ACC112 (cell line): Measurements from ENCODE around the gene CCDC17.

Source experiments
- H2AFZ ChIP-seq: fragments of 200-600 bp; sonication (generic); one replicate; pipeline ENCODE4 v1.6.0; 2017; ENCODE audit warnings: antibody characterized with exemption, low read length; ENCODE audit not compliant: unreplicated experiment
- H3K27ac ChIP-seq: fragments of 200-600 bp; sonication (generic); 2 replicates; pipeline ENCODE4 v1.5.1; 2014; ENCODE audit warnings: low read depth, mild to moderate bottlenecking, antibody characterized with exemption, low read length, moderate library complexity
- H3K27me3 ChIP-seq: fragments of 200-600 bp; sonication (generic); 2 replicates; pipeline ENCODE4 v1.6.1; 2014; ENCODE audit warnings: mild to moderate bottlenecking, antibody characterized with exemption, low read length, moderate library complexity, mixed read lengths; ENCODE audit not compliant: insufficient read depth
- H3K36me3 ChIP-seq: fragments of 200-600 bp; sonication (generic); 2 replicates; pipeline ENCODE4 v1.6.1; 2016; ENCODE audit warnings: mild to moderate bottlenecking, antibody characterized with exemption, low read length, moderate library complexity, mixed read lengths; ENCODE audit not compliant: insufficient read depth
- H3K4me1 ChIP-seq: fragments of 200-600 bp; sonication (generic); one replicate; pipeline ENCODE4 v1.6.1; 2016; ENCODE audit warnings: low read length, mixed read lengths; ENCODE audit not compliant: insufficient read depth, unreplicated experiment, control insufficient read depth
- H3K4me3 ChIP-seq: fragments of 200-600 bp; sonication (generic); 2 replicates; pipeline ENCODE4 v1.5.1; 2014; ENCODE audit warnings: mild to moderate bottlenecking, low read depth, low read length
- H3K79me2 ChIP-seq: fragments of 200-600 bp; sonication (generic); one replicate; pipeline ENCODE4 v1.6.0; 2016; ENCODE audit warnings: low read length; ENCODE audit not compliant: control insufficient read depth, unreplicated experiment, insufficient read depth

Gene CCDC17

DNA sequence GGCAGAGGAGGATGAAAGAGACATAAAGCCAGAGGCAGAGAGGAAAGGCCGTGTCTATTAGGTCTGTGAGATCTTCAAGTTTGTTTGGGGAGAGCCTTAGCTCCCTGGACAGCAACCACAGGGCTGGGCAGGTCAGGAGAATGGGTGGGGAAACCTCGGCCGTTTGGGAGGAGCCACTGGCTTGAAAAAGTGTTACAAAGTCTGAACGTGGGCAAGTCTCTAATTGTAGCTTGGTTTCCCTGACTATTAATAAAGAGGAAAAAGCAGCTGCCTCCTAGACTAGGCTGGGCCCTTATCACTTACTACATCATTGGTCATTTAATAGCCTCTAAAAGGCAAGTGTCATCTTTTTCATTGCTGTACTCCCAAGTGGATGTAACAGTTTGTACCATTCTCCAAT lies at the start of gene CCDC17:
Gene CCDC17 (minus strand): TSS at position 83 of the 400 bp plus-strand sequence. CDS start 145 bp downstream, outside the sequence.
- H3K4me3 ChIP-seq = no peak within 1 kb of the TSS
- no peaks in the 10 kb centered on the region for H3K79me2 ChIP-seq
- H3K27ac ChIP-seq = no peak within 1 kb of the TSS

GRCh38 chr1:45669859-45670655 lies 46.2 kb upstream of the CCDC17 start:
- Histone ChIP-seq H3K36me3 (no peaks in the 10 kb centered on the region), H3K4me3 (no peak overlapping the region), H3K4me1 (peaks cover 18% of the 10 kb centered on the region), H3K27ac (peak overlapping the region; percentile 52), H3K27me3 (no peaks in the 10 kb centered on the region), H2AFZ (no peak overlapping the region), H3K79me2 (peaks cover 96% of the 10 kb centered on the region)

More for the DNA sequence above, at the start of gene CCDC17:
- no peaks in the 10 kb centered on the region for H3K4me1 ChIP-seq
- H3K27me3 ChIP-seq = no peaks in the 10 kb centered on the region
- peaks cover 17% of the 10 kb centered on the region for H3K36me3 ChIP-seq
- H2AFZ ChIP-seq = no peak within 1 kb of the TSS

DNA sequence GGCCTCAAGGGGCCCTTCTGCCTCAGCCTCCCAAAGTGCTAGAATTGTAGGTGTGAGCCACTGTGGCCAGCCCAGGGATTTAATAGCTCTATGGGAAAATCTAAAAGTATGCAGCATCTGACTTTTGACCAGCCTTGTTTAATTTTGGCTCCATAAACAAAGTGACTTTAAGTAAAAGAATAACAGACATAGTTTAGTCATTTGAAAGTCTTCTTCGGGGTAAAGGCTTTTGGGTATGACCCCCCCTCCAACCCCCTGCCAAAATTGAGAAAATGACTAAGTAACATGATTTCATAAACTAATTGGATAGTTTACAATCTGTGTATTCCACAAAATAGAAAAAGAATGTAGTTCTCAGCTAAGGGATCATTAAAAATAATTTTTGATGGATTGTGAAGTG lies 45.5 kb upstream of the CCDC17 start:
- no peak overlapping the region for H2AFZ ChIP-seq
- peaks cover 18% of the 10 kb centered on the region for H3K4me1 ChIP-seq
- H3K27ac ChIP-seq = peak overlapping the region; percentile 52
- no peak overlapping the region for H3K4me3 ChIP-seq
- H3K36me3 ChIP-seq = no peaks in the 10 kb centered on the region
- H3K27me3 ChIP-seq = no peaks in the 10 kb centered on the region
- H3K79me2 ChIP-seq = peaks cover 96% of the 10 kb centered on the region

DNA sequence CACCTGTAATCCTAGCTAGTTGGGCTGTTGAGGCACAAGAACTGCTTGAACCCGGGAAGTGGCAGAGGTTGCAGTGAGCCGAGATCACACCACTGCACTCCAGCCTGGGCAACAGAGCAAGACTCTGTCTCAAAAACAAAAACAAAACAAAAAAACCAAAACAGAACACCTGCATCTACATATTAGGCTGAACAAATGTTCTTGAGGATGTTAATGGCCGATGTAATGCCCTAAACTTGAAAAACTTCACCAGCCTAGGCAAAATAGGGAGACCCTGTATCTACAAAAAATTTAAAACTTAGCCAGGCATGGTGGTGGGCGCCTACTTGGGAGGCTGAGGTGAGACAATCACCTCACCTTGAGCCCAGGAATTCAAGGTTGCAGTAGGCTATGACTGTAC lies 44.7 kb upstream of the CCDC17 start:
- Histone ChIP-seq H3K4me3 (no peak overlapping the region), H2AFZ (no peak overlapping the region), H3K27ac (no peak overlapping the region), H3K79me2 (peaks cover 94% of the 10 kb centered on the region), H3K4me1 (peaks cover 18% of the 10 kb centered on the region), H3K36me3 (no peaks in the 10 kb centered on the region), H3K27me3 (no peaks in the 10 kb centered on the region)

DNA sequence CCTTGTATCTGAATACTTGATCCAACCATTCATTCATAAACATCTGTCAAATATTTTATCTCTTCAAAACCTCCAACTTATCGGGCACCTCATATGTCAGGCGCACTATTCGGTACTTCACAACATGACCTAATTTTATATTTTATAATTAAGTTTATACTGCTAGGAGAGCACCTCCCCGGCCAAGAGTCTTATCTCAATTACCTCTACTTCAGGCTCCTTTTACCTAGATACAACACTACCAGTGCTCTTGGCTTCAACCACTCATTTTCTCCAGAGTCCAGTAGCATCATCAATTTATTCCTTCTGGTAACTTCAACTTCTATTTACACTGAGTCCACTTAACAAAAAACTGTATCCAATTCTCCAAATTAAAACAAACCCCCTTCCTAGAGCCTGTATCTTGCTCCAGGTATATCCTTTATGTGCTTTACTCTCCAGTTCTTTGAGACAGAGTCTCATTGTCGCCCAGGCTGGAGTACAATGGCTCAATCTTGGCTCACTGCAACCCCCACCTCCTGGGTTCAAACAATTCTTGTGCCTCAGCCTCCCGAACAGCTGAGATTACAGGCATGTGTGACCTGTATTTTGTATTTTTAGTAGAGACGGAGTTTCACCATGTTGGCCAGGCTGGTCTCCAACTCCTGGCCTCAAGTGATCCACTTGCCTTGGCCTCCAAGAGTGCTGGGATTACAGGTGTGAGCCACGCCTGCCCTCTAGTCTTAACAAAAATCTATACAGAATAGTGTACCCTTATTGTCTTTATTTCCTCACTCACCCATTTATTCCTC lies 43.7 kb upstream of the CCDC17 start:
- no peak overlapping the region for H3K4me3 ChIP-seq
- no peak overlapping the region for H3K27ac ChIP-seq
- no peak overlapping the region for H2AFZ ChIP-seq
- H3K4me1 ChIP-seq = peaks cover 18% of the 10 kb centered on the region
- no peaks in the 10 kb centered on the region for H3K27me3 ChIP-seq
- no peaks in the 10 kb centered on the region for H3K36me3 ChIP-seq
- peaks cover 94% of the 10 kb centered on the region for H3K79me2 ChIP-seq

- Histone ChIP-seq H3K4me1 (peaks cover 18% of the 10 kb centered on the region), H3K27me3 (no peaks in the 10 kb centered on the region), H3K79me2 (peaks cover 94% of the 10 kb centered on the region), H2AFZ (no peak overlapping the region), H3K4me3 (no peak overlapping the region), H3K27ac (no peak overlapping the region), H3K36me3 (no peaks in the 10 kb centered on the region)
Observed at GRCh38 chr1:45666836-45667235, 43.0 kb upstream of the CCDC17 start.

DNA sequence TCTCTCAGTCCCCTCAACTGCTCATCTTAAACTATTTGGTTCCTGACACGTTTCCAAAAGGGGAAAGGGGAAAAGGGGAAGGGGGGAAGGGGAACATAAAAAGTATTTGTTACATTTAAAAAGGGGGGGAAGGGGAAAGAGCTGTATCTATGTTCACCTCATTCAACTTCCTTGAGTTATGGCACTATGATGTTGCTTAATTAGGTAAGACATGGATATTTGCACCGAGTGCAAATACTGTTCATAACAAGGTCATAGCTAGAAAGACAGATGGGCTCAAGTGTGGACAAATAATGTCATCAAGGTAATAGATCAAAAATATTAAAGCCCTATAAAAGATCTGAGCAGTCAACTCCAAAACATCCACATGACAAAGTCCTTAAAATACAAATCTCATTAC lies 36.5 kb upstream of the CCDC17 start:
- no peak overlapping the region for H3K27ac ChIP-seq
- no peak overlapping the region for H3K4me3 ChIP-seq
- no peaks in the 10 kb centered on the region for H3K27me3 ChIP-seq
- H3K36me3 ChIP-seq = peaks cover 34% of the 10 kb centered on the region
- no peaks in the 10 kb centered on the region for H3K4me1 ChIP-seq
- H3K79me2 ChIP-seq = peaks cover 42% of the 10 kb centered on the region
- no peak overlapping the region for H2AFZ ChIP-seq

- peaks cover 8% of the 10 kb centered on the region for H3K4me1 ChIP-seq
- no peak overlapping the region for H3K27ac ChIP-seq
- no peak overlapping the region for H2AFZ ChIP-seq
- H3K4me3 ChIP-seq = no peak overlapping the region
- H3K79me2 ChIP-seq = peaks cover 33% of the 10 kb centered on the region
- no peaks in the 10 kb centered on the region for H3K27me3 ChIP-seq
- H3K36me3 ChIP-seq = peaks cover 38% of the 10 kb centered on the region
Observed at GRCh38 chr1:45659222-45659621, 35.4 kb upstream of the CCDC17 start.

GRCh38 chr1:45658171-45658570 lies 34.3 kb upstream of the CCDC17 start:
- Histone ChIP-seq H3K36me3 (peaks cover 40% of the 10 kb centered on the region), H3K27ac (no peak overlapping the region), H3K4me1 (peaks cover 8% of the 10 kb centered on the region), H3K79me2 (peaks cover 23% of the 10 kb centered on the region), H3K27me3 (no peaks in the 10 kb centered on the region), H3K4me3 (no peak overlapping the region), H2AFZ (no peak overlapping the region)

DNA sequence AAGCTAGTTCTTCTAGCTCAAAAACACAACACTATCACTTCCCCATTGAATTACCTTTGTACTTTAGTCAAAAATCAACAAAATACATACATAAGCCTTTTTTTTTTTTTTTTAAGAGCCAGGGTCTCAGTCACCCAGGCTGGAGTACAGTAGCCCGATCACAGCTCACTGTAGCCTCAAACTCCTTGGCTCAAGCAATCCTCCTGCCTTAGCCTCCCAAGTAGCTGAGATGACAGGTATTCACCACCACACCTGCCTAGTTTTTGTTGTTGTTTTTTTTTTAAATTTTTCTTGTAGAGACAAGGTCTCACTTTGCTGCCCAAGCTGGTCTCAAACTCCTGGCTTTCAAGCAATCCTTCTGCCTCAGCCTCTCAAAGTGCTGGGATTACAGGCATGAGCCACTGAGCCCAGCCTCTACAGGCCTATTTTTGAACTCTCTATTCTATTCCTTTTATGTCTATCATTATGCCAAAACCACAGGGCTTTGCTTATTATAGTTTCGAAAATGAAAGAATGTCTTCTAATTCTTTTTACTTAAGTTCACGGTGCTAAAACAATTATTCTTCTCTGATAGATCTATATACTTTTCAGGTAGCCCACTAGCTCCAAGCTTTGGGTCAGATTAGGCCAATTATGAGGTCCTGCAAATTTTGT lies 32.8 kb upstream of the CCDC17 start:
- H3K27me3 ChIP-seq = no peaks in the 10 kb centered on the region
- H3K4me3 ChIP-seq = no peak overlapping the region
- peaks cover 8% of the 10 kb centered on the region for H3K79me2 ChIP-seq
- no peak overlapping the region for H3K27ac ChIP-seq
- no peak overlapping the region for H2AFZ ChIP-seq
- peaks cover 43% of the 10 kb centered on the region for H3K36me3 ChIP-seq
- peaks cover 8% of the 10 kb centered on the region for H3K4me1 ChIP-seq
